Stimulated activated CD8-positive, alpha-beta memory T cell treated with anti-CD3 and anti-CD28 coated beads, Interleukin-7, amount 100 ng/mL, for 24 hours (primary cell): ENCODE data around the gene TOMM40.

Experiments
- DNase-seq: peaks from one replicate; pipeline ENCODE4 v3.0.0-alpha.2; 2020; ENCODE audit warnings: low read depth

The TOMM40 gene

GRCh38 chr19:44930088-44930487 is 39.0 kb downstream of the TOMM40 start:
- DNase-seq = no peak

GRCh38 chr19:44931541-44931940 is 40.5 kb downstream of the TOMM40 start:
- no peak for DNase-seq

GRCh38 chr19:44939668-44940067 is 48.6 kb downstream of the TOMM40 start:
- DNase-seq = no peak

- DNase-seq = no peak
Measured at GRCh38 chr19:44942067-44942571, 51.1 kb downstream of the TOMM40 start, which contains the start of gene APOC4. TSS of gene APOC4 (plus strand) at chr19:44942237. CDS start at chr19:44942278, 41 bp downstream.

- DNase-seq = no peak
Measured at GRCh38 chr19:44943801-44944249, 52.8 kb downstream of the TOMM40 start.

- DNase-seq = no peak
Measured at GRCh38 chr19:44947041-44947581, 56.1 kb downstream of the TOMM40 start.

- no peak for DNase-seq
Measured at GRCh38 chr19:44948237-44948636, 57.2 kb downstream of the TOMM40 start.

GRCh38 chr19:44948763-44949374 is 57.8 kb downstream of the TOMM40 start:
- DNase-seq = no peak

GRCh38 chr19:44949550-44949949 is 58.5 kb downstream of the TOMM40 start:
- no peak for DNase-seq

- no peak for DNase-seq
Measured at GRCh38 chr19:44951179-44952159, 60.4 kb downstream of the TOMM40 start.
